Dendritic cell treated with granulocyte-macrophage colony-stimulating factor and Interleukin-4, amounts not matched to agents 40 ng/mL and 50 ng/mL, for 4 days (primary cell): ENCODE data around the gene DYSF.
"Not testable (repeated sequence)": the region's sequence is repeated elsewhere in the genome, so short reads cannot be mapped to it uniquely, and the experiment has no call there.

Experiments used
- H3K27ac Mint-ChIP-seq: one replicate; pipeline ENCODE4 v1.8.0; 2022; ENCODE audit warnings: mild to moderate bottlenecking, mixed read lengths
- H3K27me3 Mint-ChIP-seq: one replicate; pipeline ENCODE4 v1.8.0; 2022; ENCODE audit warnings: mild to moderate bottlenecking, mixed read lengths
- H3K36me3 Mint-ChIP-seq: one replicate; pipeline ENCODE4 v1.8.0; 2022; ENCODE audit warnings: low read depth, mixed read lengths
- H3K4me1 Mint-ChIP-seq: one replicate; pipeline ENCODE4 v1.8.0; 2022; ENCODE audit warnings: low read depth, mixed read lengths
- H3K4me3 Mint-ChIP-seq: one replicate; pipeline ENCODE4 v1.8.0; 2022; ENCODE audit warnings: mild to moderate bottlenecking, moderate library complexity, mixed read lengths
- H3K9me3 Mint-ChIP-seq: one replicate; pipeline ENCODE4 v1.8.0; 2022; ENCODE audit warnings: mixed read lengths
- intact Hi-C: fragments of 100-400 bp; cut with micrococcal nuclease; formaldehyde crosslinking; loops from one replicate; pipeline ENCODE4 v1.15.0; 2022

DYSF gene

GRCh38 chr2:71491551-71491950 is 38.2 kb downstream of the DYSF start:
- H3K4me3 Mint-ChIP-seq, H3K9me3 Mint-ChIP-seq, H3K27me3 Mint-ChIP-seq, H3K4me1 Mint-ChIP-seq, intact Hi-C loops, H3K27ac Mint-ChIP-seq: not testable (repeated sequence)
- H3K36me3 Mint-ChIP-seq, result peaks cover 91% of the 10 kb centered on the region

- Mint-ChIP-seq H3K27ac (no peak overlapping the region), H3K36me3 (peaks cover 94% of the 10 kb centered on the region), H3K27me3 (no peaks in the 10 kb centered on the region), H3K9me3 (no peaks in the 10 kb centered on the region), H3K4me3 (no peak overlapping the region), H3K4me1 (peaks cover 2% of the 10 kb centered on the region)
- intact Hi-C loops, result no loop called here
Observed at GRCh38 chr2:71492112-71492511, 38.8 kb downstream of the DYSF start.

GRCh38 chr2:71494091-71494490 is 40.7 kb downstream of the DYSF start:
- H3K27me3 Mint-ChIP-seq, result no peaks in the 10 kb centered on the region
- H3K4me3 Mint-ChIP-seq, result no peak overlapping the region
- intact Hi-C loops, result no loop called here
- H3K36me3 Mint-ChIP-seq, result peaks cover 82% of the 10 kb centered on the region
- H3K27ac Mint-ChIP-seq, result no peak overlapping the region
- no peaks in the 10 kb centered on the region for H3K9me3 Mint-ChIP-seq
- H3K4me1 Mint-ChIP-seq, result peaks cover 8% of the 10 kb centered on the region

GRCh38 chr2:71494523-71495155 is 41.3 kb downstream of the DYSF start:
- Mint-ChIP-seq H3K27ac (no peak overlapping the region), H3K4me1 (peaks cover 13% of the 10 kb centered on the region), H3K27me3 (no peaks in the 10 kb centered on the region), H3K9me3 (no peaks in the 10 kb centered on the region), H3K4me3 (no peak overlapping the region), H3K36me3 (peaks cover 82% of the 10 kb centered on the region)
- intact Hi-C loops, result no loop called here

DNA sequence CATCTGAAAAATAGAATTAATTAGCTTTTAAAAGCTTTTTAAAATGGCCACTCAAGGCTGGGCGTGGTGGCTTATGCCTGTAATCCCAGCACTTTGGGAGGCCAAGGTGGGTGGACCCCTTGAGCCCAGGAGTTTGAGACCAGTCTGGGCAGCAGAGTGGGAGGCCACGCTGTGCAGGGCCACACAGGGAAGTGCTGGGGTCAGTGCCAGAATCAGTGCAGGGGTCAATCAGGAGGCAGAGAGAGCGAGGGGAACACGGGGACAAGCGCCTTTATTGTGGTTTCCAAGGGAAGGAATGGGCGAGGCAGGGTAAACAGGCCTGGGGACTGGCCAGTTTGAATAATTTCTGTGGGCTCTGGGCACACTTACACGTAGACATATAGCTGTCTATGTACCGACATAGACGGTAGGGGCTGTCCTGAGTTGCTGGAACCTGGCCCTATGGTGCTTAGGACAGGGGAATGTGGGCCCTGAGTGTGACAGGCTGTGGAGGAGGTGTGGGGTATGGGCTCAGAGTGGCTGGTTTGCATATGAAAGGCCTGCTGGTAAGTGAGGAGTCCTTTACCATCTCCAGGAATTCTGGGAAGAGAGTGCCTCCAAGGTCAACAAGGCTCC is 42.9 kb downstream of the DYSF start:
- Mint-ChIP-seq H3K4me3 (no peak overlapping the region), H3K27ac (no peak overlapping the region), H3K4me1 (peaks cover 26% of the 10 kb centered on the region), H3K36me3 (peaks cover 72% of the 10 kb centered on the region), H3K9me3 (no peaks in the 10 kb centered on the region), H3K27me3 (no peaks in the 10 kb centered on the region)
- intact Hi-C loops, result no loop called here

DNA sequence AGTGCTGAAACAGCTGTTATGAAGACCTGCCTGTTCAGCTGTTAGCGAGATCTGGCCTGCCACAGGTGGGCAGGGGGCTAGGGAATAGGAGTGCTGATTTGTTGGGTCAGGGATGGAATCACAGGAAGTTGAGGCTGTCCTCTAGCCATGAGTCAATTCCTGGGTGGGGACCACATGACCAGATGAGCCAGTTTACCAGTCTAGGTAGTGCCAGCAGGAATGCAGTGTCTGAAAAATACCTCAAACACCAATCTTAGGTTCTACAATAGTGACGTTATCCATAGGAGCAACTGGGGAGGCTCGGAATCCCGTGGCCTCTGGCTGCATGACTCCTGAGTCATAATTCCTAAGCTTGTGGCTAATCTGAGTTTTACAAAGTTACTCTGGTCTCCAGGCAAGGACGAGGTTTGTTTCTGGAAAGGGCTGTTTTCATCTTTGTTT is 44.9 kb downstream of the DYSF start:
- H3K9me3 Mint-ChIP-seq, result no peaks in the 10 kb centered on the region
- no peak overlapping the region for H3K4me3 Mint-ChIP-seq
- H3K27ac Mint-ChIP-seq, result no peak overlapping the region
- H3K27me3 Mint-ChIP-seq, result no peaks in the 10 kb centered on the region
- intact Hi-C loops, result no loop called here
- peaks cover 64% of the 10 kb centered on the region for H3K36me3 Mint-ChIP-seq
- peaks cover 26% of the 10 kb centered on the region for H3K4me1 Mint-ChIP-seq

DNA sequence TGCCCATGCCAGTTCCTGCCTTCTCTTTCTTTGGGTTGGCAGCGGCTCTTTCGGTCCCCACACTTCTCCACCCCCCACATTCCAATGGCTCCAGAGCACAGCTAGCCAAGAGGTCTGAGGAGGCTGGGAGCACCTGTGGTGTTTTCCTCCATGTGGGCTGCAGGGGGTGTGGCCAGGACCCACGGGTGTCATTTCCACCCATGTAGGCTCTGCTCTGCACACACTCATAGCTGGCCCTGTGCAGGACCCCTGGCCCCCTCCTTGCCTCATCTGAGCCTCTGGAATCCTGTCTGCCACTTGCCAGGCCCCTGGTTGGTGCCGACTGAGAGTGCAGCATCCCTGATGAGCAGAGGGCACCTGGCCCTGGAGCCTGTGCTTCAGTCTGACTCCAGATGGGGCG is 46.3 kb downstream of the DYSF start:
- Mint-ChIP-seq H3K27me3 (no peaks in the 10 kb centered on the region), H3K9me3 (no peaks in the 10 kb centered on the region), H3K27ac (peak overlapping the region; percentile 61), H3K4me1 (peaks cover 26% of the 10 kb centered on the region), H3K36me3 (peaks cover 64% of the 10 kb centered on the region), H3K4me3 (no peak overlapping the region)
- intact Hi-C loops, result no loop called here

GRCh38 chr2:71500426-71501079 is 47.2 kb downstream of the DYSF start:
- Mint-ChIP-seq H3K36me3 (peaks cover 63% of the 10 kb centered on the region), H3K4me3 (no peak overlapping the region), H3K27me3 (no peaks in the 10 kb centered on the region), H3K9me3 (no peaks in the 10 kb centered on the region), H3K27ac (peak overlapping the region; percentile 61), H3K4me1 (peaks cover 26% of the 10 kb centered on the region)
- intact Hi-C loops, result no loop called here

DNA sequence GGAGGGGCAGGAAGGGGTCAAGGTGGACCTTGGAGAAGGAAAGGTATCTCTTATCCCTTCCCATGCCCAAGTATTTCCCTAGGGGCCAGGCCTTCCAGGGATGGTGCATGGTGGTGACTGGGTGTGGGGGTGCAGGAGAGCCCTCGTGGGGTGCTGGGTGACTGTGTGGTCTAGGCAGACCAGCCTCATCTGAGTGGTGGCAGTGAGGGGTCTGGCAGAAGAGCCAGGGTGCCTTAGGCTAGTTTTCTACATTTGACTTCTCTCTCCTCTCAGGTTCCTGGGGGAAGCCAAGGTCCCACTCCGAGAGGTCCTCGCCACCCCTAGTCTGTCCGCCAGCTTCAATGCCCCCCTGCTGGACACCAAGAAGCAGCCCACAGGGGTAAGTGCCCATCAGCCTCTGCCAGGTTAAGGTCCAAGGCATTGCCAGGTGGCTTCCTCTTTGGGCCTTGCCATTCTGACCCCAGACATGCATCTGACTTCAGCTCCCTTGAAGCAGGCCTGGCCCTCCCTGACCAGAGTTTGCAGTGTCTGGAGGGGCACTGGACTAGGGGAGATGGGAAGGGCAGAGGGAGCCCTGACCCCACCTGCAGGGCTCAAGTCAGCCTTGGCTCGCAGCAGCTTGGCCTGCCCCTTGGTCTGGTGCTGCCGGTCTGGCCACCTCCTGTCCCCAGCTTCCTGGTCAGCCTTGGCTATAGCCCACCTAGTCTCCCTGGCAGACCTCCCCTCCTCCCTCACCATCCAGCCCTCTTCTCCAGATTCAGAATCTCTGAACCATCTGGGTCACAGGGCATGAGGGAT is 49.8 kb downstream of the DYSF start:
- intact Hi-C loops, result no loop called here
- no peak overlapping the region for H3K27ac Mint-ChIP-seq
- H3K4me1 Mint-ChIP-seq, result peaks cover 19% of the 10 kb centered on the region
- no peak overlapping the region for H3K4me3 Mint-ChIP-seq
- H3K36me3 Mint-ChIP-seq, result peaks cover 67% of the 10 kb centered on the region
- no peaks in the 10 kb centered on the region for H3K9me3 Mint-ChIP-seq
- no peaks in the 10 kb centered on the region for H3K27me3 Mint-ChIP-seq

GRCh38 chr2:71503837-71504236 is 50.5 kb downstream of the DYSF start:
- Mint-ChIP-seq H3K36me3 (peaks cover 73% of the 10 kb centered on the region), H3K9me3 (no peaks in the 10 kb centered on the region), H3K27me3 (no peaks in the 10 kb centered on the region), H3K27ac (no peak overlapping the region), H3K4me3 (no peak overlapping the region), H3K4me1 (peaks cover 19% of the 10 kb centered on the region)
- intact Hi-C loops, result no loop called here

DNA sequence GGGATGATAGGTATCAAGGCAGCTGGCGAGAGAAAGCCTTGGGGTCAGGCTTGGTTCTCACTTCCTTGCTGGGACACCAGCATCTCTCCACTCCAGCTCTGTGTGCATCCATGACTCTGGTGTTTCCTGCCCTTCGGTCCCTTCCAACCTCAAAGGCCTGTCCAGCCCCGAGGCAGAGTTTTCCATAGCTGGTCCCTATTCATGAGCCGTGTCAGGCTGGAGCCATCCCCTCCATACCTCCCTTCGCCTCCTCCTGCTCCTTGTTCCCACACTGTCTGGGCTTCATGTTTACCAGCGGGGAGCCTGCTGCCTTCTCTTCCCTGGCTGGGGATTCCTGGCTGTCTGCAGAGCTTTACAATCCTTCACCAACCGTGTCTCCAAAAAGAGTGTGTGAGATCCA is 51.2 kb downstream of the DYSF start:
- Mint-ChIP-seq H3K9me3 (no peaks in the 10 kb centered on the region), H3K27ac (no peak overlapping the region), H3K36me3 (peaks cover 66% of the 10 kb centered on the region), H3K4me3 (no peak overlapping the region), H3K4me1 (peaks cover 13% of the 10 kb centered on the region), H3K27me3 (no peaks in the 10 kb centered on the region)
- intact Hi-C loops, result no loop called here

DNA sequence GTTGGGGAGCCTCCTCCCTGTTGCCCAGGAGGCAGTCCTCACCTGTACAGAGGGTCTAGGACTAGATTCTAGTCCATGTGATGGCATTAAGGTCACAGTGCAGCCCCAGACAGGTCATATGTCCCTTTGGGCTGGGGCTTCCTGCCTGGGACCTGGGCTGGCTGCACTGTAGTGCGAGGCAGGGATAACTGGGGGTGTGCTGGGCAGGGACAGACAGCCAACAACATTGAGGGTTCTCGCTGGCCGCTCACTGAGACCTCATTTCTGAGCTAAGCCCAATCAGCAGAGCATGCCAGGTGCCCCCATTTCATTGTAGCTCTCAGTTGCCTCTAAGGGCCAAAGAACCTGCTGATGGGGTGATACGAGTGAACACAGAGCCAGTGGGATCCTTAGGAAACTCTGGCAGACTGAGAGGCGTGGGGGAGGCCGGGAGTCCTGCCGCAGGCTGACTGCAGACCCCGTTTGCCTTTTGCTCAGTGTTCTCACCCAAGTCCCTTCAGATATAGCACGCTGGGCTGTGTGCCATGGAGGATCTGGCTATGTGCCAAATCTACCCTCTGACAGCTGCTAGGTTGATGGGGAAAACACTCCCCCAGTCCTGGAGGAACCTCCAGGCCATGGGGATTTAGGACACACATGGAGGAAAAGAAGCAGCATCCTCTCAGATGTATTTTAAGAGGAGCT is 51.9 kb downstream of the DYSF start:
- peaks cover 7% of the 10 kb centered on the region for H3K4me1 Mint-ChIP-seq

GRCh38 chr2:71505770-71506140 is 52.4 kb downstream of the DYSF start:
- Mint-ChIP-seq H3K9me3 (no peaks in the 10 kb centered on the region), H3K27me3 (no peaks in the 10 kb centered on the region), H3K36me3 (peaks cover 63% of the 10 kb centered on the region), H3K4me3 (no peak overlapping the region), H3K4me1 (peaks cover 1% of the 10 kb centered on the region), H3K27ac (peak overlapping the region; percentile 25)
- intact Hi-C loops, result no loop called here

More for the DNA sequence above, 51.9 kb downstream of the DYSF start:
- H3K36me3 Mint-ChIP-seq, result peaks cover 60% of the 10 kb centered on the region
- H3K27me3 Mint-ChIP-seq, result no peaks in the 10 kb centered on the region
- intact Hi-C loops, result no loop called here
- no peaks in the 10 kb centered on the region for H3K9me3 Mint-ChIP-seq
- peak overlapping the region; percentile 25 for H3K27ac Mint-ChIP-seq
- H3K4me3 Mint-ChIP-seq, result no peak overlapping the region
